Daoy (cell line): Measurements from ENCODE around the gene TCF7. TPM values are rescaled to one million over a fixed set of nuclear protein-coding genes. Genes with fewer than 3 reads are reported as not detected.

ENCODE experiments used
- DNase-seq: peaks from one replicate; pipeline ENCODE4 v3.0.0-alpha.2; 2015; ENCODE audit warnings: low read depth
- total RNA-seq: library from RNA; depleted of rRNA; stranded (reverse); fragments of >200 nt; shearing (Covaris generic); gene quantifications from 2 replicates; pipeline ENCODE4 v1.2.3, GENCODE V29; 2014

TCF7 gene
- total RNA-seq, 1 experiment from 2014 or later = 4.1 TPM

- no peak for DNase-seq
Observed at GRCh38 chr5:134113363-134113889, 1.1 kb upstream of the TCF7 start.

- peak; percentile 55 for DNase-seq
Observed at GRCh38 chr5:134114886-134115805, 665 bp downstream of the TCF7 start.

DNA sequence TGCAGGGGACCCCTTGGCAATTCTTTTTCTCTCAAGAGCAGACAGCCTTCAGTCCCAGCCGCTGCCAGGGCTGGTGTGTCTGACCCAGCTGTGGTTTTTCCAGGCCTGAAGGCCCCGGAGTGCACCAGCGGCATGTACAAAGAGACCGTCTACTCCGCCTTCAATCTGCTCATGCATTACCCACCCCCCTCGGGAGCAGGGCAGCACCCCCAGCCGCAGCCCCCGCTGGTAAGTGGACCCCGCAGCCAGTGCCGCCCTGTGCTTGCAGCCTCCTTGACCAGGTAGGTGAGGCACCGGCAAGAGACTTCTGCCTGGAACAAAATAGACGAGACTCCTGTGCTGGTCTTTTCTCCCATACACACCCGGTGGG lies 1.3 kb downstream of the TCF7 start:
- no peak for DNase-seq

- no peak for DNase-seq
Observed at GRCh38 chr5:134116286-134116685, 1.8 kb downstream of the TCF7 start.

DNA sequence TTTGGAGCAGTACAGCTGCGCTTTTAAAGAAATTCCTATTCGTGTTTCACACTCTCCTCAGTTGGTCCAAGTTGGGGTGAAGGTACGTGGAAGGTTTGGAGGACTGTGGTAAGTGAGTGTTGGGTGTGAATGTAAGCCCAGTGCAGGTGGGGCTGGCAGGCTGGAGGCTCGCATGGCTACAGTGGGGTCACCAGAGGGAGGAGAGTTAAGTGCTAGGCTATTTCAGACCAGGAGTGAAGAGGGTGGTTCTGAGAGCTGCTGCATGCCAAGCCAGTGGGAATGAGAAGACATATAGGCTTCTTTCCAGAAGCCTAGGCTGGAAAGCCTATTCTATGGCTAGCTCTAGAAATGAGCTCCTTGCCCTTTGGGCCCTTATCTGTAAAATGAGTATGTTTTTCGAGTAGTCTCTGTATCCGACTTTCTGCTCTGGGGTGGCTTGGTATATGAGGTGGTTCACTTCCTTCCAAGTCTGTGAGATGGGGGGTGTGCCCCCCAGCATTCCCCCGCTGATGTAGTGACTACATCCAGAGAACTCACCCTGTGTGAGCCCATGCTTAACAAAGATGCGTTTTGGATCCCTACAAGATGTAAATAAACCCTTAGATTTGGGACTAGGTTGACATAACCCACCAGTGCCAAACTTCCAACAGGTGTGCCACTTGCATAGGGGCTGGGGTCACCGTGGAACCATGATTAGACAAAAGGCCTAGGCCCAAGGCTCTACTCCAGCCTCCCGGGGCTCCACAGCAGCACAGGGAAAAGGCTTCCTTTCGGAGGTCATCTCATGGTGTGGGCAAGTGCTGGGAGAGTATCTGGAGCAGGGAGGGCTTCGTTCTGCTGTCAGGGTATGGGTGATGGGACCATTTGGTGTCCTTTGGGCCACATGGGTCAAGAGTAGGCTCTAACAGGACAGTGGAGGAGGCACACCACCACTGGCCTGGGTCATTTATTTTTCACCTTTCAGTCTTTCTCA lies 2.6 kb downstream of the TCF7 start:
- DNase-seq = no peak

GRCh38 chr5:134118212-134118835 lies 3.8 kb downstream of the TCF7 start:
- DNase-seq = no peak

DNA sequence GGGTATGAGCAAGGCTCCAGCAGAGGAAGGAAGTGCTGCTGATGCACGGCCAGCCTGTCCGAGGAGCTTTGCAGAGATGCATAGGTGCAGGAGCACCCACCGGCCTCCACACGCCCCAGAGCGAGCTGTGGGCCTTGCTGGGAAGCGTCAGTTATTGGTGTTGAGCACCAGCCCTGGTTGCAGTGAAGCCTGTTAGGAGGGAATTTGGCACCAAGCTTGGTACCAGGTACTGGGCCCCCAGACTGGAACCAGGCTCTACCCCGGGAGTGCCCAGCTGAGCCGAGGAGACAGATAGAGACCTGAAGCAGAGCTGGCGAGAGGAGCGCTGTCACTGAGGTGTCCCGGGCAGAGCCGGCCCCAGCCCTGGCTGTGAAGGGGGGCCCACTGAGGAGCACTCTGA lies 5.2 kb downstream of the TCF7 start:
- DNase-seq = no peak

- DNase-seq = no peak
Observed at GRCh38 chr5:134120386-134121138, 6.1 kb downstream of the TCF7 start.

DNA sequence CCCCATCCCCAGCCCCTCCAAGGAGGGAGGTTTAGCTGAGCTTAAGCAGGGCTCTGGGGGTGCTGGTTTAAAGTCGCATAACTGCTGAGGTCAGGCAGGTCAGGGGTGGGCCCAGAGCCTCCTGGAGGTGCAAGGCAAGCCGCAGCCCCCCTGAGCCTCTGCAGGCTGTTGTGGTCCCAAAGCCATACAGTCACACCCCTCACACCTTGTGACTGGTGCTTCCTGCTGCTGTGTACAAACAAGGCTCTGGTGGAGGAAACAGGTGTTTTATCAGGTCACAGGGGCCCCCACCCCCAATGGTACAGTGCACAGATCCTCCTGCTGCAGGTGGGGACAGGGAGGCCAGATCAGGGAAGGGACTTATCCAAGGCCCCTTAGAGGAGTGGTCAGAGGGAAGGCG lies 8.0 kb downstream of the TCF7 start:
- no peak for DNase-seq

DNA sequence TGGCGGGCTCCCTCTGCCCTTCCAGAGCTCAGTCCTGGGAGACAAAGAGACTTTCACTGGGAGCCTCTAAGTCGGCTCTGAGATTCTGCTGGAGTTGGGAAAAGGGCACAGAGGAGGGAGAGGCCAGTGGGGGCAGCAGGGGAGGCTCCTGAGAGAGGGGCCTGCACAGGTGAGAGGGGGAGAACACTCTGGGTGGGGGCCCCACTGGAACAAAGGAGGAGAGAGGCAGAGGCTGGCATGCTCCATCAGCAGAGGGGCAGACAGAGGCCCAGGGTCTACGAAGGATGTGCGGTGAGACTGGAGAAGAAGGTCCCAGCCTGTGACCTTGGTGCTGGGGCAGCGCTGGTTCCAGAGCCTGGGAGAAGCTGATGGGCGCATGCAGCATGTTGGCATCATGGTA lies 8.9 kb downstream of the TCF7 start:
- DNase-seq = no peak

GRCh38 chr5:134124289-134125038 lies 10.0 kb downstream of the TCF7 start:
- peak; percentile 90 for DNase-seq

GRCh38 chr5:134125039-134126015 lies 10.8 kb downstream of the TCF7 start:
- peak; percentile 97 for DNase-seq

DNA sequence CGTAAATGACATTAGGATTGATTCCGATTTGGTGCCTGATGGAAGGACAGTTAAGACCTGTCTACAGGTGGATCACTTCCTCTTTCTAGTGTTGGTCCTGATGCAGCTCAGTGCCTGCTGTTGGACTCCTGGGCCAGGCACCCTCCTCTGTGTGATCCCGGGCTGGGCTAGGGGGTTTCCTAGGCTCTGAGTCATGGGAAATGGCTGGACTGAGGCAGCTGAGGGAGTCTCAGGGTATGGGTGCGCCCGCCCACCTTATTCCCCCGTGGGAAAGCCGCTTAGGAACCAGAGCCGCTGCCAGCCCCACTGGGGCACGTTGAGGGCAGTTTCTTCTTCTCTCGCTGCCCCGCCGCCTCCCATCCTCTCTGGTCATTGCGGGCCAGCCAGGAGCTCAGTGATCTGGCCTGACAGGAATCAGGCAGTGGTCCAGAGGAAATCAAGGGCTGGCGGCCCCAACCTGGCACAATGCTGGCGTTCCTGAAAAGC lies 12.9 kb downstream of the TCF7 start:
- peak; percentile 90 for DNase-seq

- DNase-seq = no peak
Observed at GRCh38 chr5:134127988-134128647, 13.6 kb downstream of the TCF7 start.

- no peak for DNase-seq
Observed at GRCh38 chr5:134128648-134128995, 14.1 kb downstream of the TCF7 start.

DNA sequence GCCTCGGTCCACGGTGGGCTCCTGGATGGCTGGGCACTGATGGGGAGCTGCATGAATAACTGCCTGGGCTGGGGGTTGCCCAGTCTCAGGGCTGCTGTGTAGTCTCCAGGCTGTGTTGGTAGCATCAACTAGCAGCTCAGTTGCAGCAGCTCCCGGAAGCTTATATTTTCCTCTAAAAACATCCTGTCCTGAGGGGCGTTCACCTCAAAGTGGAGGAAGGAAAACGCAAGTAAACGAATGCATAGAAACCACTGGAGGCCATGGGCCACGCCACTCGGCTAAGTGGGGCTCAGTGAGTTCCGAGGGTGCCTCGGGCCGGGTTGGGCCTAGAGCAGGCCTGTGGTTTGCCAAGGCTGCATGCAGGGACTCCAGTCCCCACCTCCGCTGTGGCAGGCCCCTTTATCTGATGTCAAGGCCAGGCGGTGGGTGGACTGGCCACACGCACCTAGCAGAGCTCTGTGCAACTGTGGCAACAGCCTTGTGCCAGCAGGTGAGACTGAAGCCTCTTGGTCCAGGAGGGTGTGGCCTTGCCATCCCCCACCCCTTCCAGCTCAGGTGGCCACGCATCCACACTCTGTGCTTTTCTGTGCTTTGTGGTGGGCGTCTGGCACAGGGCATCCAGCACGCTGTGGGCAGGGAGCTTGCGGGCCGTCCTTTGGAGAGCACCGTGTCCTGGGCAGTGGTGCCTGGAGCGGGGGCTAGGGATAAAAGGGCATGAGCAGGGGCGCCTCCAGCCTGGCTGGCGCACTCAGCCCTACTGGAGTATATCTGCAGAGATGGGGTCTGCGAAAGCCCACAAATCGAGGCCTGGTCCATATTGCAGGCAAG lies 15.1 kb downstream of the TCF7 start:
- no peak for DNase-seq

DNA sequence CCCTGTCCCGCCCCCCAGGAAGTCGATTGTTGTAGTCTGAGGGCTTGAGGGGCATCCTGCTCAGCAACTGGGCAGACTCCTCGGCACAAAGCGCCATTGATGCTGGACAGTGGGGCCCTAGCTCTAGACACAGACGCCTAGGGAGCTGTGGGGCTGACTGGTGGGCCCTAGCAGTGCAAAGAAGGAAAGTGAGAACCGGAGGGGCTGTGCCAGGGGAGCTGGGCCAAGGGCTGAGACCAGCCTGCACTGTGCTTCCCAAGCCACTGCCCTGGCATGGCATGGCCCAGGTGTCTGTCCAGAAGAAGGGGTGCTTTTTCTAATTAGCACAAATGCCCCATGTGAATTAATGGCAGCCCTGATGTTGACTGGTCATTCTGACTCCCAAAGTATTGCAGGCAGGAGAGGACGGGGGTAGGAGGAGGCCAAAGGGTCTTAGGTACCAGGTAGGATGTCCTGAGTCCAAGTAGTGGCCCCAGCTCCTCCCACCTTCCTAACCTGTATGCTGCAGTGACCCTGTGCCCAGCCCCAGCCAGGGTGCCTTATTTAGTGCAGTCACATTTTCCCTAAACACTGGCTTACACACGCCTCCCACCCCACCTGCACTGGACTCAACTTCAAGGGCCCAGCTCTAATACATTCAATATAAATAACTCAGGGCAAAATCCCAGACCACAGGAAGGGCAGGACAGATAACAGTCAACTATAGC lies 15.9 kb downstream of the TCF7 start:
- DNase-seq = no peak
